HS-5 (cell line): ENCODE measurements around the gene DLK1.

Experiments used
- DNase-seq: peaks from one replicate; pipeline ENCODE4 v3.0.0-alpha.2; 2012; ENCODE audit warnings: low read depth

DLK1 gene

GRCh38 chr14:100693877-100694578 is 32.7 kb upstream of the DLK1 start:
- DNase-seq: no peak

DNA sequence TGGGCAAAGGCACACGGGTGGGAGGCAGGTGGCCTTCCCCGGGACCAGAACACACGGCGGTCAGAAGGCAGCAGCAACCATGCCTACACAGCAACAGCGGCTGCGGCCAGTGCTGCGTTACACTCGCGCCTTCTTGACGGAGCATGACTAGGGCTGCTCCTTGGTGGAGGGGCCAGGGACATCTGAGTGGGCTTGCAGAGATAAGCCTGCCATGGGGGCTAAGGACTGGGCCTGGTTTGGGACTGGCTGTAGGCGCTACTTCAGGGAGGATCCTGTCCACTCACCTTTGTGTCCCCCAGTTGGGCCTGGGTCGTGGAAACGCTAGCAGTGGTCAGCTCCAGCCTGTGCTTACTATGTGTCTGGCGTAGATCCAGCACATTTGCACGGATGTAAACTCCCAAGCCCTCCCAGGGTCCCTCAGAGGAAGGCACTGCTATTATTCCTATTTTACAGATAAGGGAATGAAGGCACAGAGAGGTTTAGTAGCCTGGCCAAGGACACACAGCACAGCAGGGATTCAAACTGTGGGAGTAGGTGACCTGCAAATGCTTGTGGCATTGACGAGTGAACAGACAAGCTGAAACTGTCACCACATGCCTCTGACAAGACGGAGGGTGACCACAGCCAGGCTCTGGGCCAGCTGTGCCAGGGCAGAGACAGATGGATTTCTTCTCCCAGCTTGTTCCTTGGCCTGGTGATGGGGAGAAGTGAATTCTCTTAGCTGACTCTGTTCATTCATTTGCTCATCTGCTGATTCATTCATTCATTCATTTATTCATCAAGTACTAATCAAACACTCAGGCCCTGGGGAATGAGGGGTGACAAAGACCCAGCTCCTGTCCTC is 31.9 kb upstream of the DLK1 start:
- DNase-seq: no peak

DNA sequence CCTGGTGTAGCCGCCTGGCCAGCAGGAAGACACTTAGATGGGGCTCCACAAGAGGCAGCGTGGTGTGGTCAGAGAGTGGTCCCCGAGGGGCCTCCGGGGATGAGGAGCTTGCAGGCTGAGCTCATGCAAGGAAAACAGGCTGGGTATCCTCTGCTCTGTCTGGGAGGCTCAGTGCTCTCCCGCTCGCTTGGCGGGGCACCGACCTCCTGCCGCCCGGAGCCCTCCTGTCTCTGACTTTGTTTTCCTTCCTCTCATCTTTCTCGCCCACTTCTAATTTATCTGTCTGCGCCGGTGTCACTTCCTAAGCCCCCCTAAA is 31.3 kb upstream of the DLK1 start:
- DNase-seq: no peak

- no peak for DNase-seq
These were observed 30.7 kb upstream of the DLK1 start for GRCh38 chr14:100696008-100696407.

DNA sequence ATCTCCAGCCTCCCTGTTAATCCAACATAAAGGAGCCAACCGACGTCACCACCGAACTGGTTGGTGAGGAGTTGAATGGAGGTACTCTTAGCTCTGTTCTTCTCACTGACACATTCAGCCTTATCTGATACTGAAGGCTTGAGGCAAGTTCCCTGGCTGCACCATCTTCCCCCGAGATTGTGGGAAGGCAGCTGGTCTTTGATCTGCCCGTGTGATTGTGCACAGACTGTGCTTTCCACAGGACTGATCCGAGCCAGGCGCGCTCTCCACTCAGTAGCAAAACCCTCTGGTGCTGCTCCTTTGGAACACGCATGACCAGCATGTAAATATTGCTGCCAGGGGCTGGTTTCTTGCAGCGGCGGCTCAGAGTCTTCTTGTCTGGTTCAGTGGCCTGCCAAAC is 30.1 kb upstream of the DLK1 start:
- no peak for DNase-seq

DNA sequence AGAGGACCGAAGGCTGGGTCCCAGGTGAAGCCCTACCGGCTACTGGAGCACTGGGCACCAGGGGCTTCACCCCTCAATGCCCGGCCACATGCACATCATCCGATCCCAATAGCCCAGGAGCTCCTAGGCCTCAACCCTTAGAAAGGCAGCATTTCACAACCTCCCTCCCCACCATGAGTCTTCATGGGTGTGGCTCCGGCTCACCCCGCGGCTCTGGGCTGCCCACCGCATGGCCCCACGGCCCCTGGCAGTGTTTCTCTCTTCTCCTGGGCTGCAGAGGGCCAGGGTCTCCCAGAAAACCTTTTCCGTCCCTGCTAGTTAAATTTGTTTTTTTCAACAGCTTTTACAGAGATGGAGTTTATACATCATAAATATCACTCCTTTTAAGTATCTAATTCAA is 28.6 kb upstream of the DLK1 start:
- no peak for DNase-seq

GRCh38 chr14:100698666-100699448 is 27.8 kb upstream of the DLK1 start:
- DNase-seq: no peak

GRCh38 chr14:100701314-100701713 is 25.4 kb upstream of the DLK1 start:
- DNase-seq: no peak

- no peak for DNase-seq
These were observed 24.1 kb upstream of the DLK1 start for GRCh38 chr14:100702590-100702989.

DNA sequence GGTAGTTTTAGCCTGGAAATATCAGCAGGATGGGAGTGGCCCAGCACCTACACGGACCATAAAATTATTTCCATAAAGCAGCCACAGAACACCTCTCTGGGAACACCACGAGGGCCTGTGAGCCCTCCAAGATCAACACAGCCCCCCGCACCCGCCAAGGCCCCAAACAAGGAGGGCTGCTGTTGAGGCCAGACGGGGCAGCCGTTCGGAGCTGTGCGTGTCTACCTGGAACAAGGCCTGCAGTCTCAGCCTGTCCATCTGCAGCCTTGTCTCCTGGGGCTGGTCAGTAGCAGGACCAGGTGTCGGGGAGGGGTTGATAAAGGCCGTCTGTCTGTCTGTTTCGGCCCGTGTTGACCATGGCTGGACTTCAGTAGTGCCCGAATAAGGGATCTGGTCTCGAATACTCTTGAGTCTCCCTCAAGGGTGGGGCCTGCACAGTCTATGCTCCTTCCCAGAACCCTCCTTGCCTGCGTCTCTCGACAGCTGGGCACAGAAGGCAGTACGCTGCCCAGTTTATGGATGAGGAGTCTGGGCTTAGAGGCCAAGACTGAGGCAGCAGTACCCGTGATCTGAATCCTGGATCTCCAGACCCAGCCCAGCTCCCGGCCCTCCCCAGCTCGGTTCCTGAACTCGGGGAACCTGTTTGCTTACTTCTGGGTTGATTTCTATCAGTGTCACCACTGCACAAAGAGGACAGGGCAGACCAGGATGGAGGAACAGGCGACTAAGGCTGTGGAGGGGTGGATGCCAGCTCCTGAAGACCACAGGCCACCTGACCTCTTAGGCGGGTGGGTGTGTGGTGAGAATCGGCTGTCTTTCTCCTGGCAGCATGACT is 23.1 kb upstream of the DLK1 start:
- no peak for DNase-seq

GRCh38 chr14:100706200-100706599 is 20.5 kb upstream of the DLK1 start:
- no peak for DNase-seq

- DNase-seq: no peak
These were observed 19.8 kb upstream of the DLK1 start for GRCh38 chr14:100706860-100707259.

- DNase-seq: no peak
These were observed 18.0 kb upstream of the DLK1 start for GRCh38 chr14:100708425-100709288.

DNA sequence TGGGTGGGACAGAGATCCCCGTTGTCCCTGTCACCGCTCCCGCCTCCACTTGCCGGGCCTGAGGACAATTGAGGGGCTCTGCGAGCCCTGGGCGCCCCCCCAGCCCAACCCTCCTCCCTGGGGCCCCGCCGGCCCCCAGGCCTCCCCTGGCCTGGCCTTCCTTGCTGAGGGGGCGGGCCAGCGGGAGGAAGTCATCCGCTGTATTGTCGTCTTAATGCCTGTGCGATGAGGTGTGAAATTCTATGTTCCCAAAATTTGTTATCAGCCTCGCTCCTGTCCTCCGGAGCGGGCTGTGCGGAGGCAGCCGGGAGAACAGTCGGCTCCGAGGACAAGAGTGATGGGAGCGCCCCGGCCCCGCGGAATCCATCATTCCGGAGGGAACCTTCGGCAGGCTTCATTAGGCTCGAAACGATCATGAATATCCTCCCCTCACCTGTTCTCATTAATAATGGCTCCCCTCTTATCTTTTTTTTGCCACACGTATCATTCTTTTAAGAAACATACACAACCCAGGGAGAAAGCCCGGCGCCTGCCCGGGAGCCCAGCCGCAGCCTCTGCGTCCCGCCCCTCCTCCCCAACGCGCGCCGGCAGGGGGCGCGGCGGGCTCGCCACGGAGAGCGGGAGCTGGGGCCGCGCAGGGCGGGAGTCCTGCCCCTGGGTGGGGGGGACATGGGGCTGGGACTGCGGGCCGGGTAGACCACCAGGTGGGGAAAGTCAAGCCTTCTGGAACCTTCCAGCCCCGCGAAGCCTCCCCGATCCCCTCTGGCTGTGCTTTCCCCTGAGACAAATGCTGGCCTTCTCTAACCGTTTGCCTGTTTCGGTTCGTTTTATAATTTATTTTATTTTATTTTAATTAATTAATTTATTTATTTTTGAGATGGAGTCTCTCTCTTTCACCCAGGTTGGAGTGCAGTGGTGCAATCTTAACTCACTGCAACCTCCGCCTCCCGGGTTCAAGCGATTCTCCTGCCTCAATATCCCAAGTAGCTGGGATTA is 17.1 kb upstream of the DLK1 start:
- DNase-seq: no peak

- DNase-seq: no peak
These were observed 16.3 kb upstream of the DLK1 start for GRCh38 chr14:100710391-100710790.

GRCh38 chr14:100710826-100711462 is 15.7 kb upstream of the DLK1 start:
- DNase-seq: no peak

DNA sequence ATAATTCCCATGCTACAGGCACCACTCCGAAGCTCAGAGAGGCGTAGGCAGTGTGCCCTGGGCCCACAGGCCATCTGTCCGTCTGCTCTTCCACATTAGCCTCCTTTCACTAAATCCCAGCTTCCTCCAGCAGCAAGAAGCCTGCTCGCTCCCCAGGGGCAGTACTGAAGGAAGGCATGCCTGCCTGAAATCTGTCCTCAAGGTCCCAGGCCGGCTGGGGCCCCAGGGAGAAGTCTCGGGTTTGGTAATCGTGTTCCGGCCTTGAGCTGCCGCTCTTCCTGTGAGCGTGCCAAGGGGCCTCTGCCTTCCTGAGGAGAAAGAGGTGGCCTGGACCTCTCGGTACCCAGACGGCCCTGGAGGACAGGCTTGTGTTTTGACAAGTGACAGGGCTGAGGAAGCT is 15.2 kb upstream of the DLK1 start:
- DNase-seq: no peak

DNA sequence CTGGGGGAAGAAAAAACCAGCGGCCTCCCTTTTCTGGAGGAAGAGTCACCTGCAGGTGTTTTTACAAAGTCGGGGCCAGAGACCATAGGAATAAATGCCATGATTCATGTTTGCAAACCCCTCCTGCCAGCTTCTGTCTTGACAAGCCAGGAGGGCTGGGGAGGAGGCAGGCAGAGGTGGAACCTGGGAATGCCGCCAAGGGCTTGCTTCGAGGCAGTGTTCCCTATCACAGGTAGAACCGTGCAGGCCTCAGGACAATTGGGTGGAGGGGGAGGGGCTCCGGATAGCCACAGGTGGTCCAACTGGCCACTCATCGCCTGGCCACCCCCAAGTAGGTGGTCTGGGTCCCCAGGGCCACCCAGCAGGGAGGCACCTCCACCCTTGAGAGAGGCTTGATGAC is 14.2 kb upstream of the DLK1 start:
- no peak for DNase-seq

GRCh38 chr14:100713705-100714104 is 13.0 kb upstream of the DLK1 start:
- no peak for DNase-seq
